ENCODE measurements around the gene PROK2. TPM values are rescaled to one million over a fixed set of nuclear protein-coding genes. Genes with fewer than 3 reads are reported as not detected.

PROK2 gene
- total RNA-seq, 1 donor from 2014 or later = 2.1 TPM

- Histone ChIP-seq H2AFZ (replicated peaks) (peak within 1 kb of the TSS; percentile 96), H3K79me2 (ENCODE audit: low read depth) (peaks cover 6% of the 10 kb centered on the region), H3K9ac (no peak within 1 kb of the TSS), H3K4me1 (peaks cover 17% of the 10 kb centered on the region), H3K27me3 (peaks cover 54% of the 10 kb centered on the region), H3F3A (ENCODE audit: low read depth) (peaks cover 7% of the 10 kb centered on the region), H3K4me2 (peak within 1 kb of the TSS; percentile 98), H3K4me3 (peak within 1 kb of the TSS; percentile 78), H3K27ac (no peak within 1 kb of the TSS), H4K20me1 (ENCODE audit: low read depth) (no peaks in the 10 kb centered on the region), H3K9me3 (ENCODE audit: low read depth) (no peaks in the 10 kb centered on the region), H3K36me3 (no peaks in the 10 kb centered on the region)
- Mint-ChIP-seq H3K27me3 (ENCODE audit: insufficient read depth, low read depth) (peaks cover 29% of the 10 kb centered on the region), H3K27ac (peak within 1 kb of the TSS; percentile 1), H3K9me3 (peaks cover 4% of the 10 kb centered on the region), H3K4me1 (peaks cover 18% of the 10 kb centered on the region), H3K36me3 (no peaks in the 10 kb centered on the region), H3K4me3 (peak within 1 kb of the TSS; percentile 88)
- TF ChIP-seq EZH2phosphoT487 (IDR thresholded peaks at IDR 0.05) = no peak
- TF ChIP-seq, protein P1, sequence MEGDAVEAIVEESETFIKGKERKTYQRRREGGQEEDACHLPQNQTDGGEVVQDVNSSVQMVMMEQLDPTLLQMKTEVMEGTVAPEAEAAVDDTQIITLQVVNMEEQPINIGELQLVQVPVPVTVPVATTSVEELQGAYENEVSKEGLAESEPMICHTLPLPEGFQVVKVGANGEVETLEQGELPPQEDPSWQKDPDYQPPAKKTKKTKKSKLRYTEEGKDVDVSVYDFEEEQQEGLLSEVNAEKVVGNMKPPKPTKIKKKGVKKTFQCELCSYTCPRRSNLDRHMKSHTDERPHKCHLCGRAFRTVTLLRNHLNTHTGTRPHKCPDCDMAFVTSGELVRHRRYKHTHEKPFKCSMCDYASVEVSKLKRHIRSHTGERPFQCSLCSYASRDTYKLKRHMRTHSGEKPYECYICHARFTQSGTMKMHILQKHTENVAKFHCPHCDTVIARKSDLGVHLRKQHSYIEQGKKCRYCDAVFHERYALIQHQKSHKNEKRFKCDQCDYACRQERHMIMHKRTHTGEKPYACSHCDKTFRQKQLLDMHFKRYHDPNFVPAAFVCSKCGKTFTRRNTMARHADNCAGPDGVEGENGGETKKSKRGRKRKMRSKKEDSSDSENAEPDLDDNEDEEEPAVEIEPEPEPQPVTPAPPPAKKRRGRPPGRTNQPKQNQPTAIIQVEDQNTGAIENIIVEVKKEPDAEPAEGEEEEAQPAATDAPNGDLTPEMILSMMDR (IDR thresholded peaks at IDR 0.05) = no peak
- TF ChIP-seq EZH2 (IDR thresholded peaks at IDR 0.05) = no peak
- DNase-seq (ENCODE audit: low spot score) = peak; percentile 78
These were observed 31.0 kb downstream of the PROK2 start, which contains the start of gene GPR27 for GRCh38 chr3:71753701-71754609. Gene GPR27 (plus strand): TSS chr3:71753855. CDS start chr3:71754050, 195 bp downstream.

- H4K20me1 ChIP-seq (ENCODE audit: low read depth) = no peaks in the 10 kb centered on the region
- peaks cover 6% of the 10 kb centered on the region for H3K79me2 ChIP-seq (ENCODE audit: low read depth)
- Mint-ChIP-seq H3K27me3 (ENCODE audit: insufficient read depth, low read depth) (peaks cover 29% of the 10 kb centered on the region), H3K36me3 (no peaks in the 10 kb centered on the region), H3K4me1 (peaks cover 18% of the 10 kb centered on the region), H3K9me3 (peaks cover 4% of the 10 kb centered on the region), H3K27ac (peak overlapping the region; percentile 1), H3K4me3 (peak overlapping the region; percentile 88)
- H3K9me3 ChIP-seq (ENCODE audit: low read depth) = no peaks in the 10 kb centered on the region
- DNase-seq (ENCODE audit: low spot score) = peak; percentile 29
- peak overlapping the region; percentile 98 for H3K4me2 ChIP-seq
- H3F3A ChIP-seq (ENCODE audit: low read depth) = peaks cover 7% of the 10 kb centered on the region
- H3K27ac ChIP-seq = no peak overlapping the region
- H3K27me3 ChIP-seq = peaks cover 54% of the 10 kb centered on the region
- no peak overlapping the region for H3K9ac ChIP-seq
- H3K36me3 ChIP-seq = no peaks in the 10 kb centered on the region
- peak overlapping the region; percentile 96 for H2AFZ ChIP-seq (replicated peaks)
- H3K4me1 ChIP-seq = peaks cover 17% of the 10 kb centered on the region
- TF ChIP-seq EZH2 (IDR thresholded peaks at IDR 0.05) = peak; percentile 52
- TF ChIP-seq EZH2phosphoT487 (IDR thresholded peaks at IDR 0.05) = peak; percentile 37
- TF ChIP-seq, protein P1 (IDR thresholded peaks at IDR 0.05) = no peak
- H3K4me3 ChIP-seq = peak overlapping the region; percentile 78
These were observed 31.9 kb downstream of the PROK2 start for GRCh38 chr3:71752831-71753700.

DNA sequence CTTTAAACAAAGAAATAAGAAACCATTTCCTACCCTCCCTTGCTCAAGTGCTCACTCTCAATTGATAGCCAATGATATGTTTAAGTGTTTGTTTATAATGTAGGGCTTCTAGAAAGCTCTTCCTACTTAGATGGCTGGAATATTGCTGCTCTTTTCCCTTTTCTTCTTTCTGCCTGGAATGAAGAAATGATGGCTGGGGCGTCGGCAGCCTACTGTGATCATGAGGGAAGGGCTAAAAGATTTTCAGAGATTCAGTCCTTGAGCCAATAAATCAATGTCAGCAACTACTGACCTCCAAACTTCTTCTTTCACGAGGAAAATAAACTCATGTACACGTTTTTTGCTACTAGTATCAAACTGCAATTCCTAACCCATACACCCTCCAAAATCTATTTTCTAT lies 33.3 kb downstream of the PROK2 start:
- no peak for TF ChIP-seq EZH2 (IDR thresholded peaks at IDR 0.05)
- TF ChIP-seq EZH2phosphoT487 (IDR thresholded peaks at IDR 0.05) = no peak
- TF ChIP-seq, protein P1 (IDR thresholded peaks at IDR 0.05) = no peak
- peaks cover 6% of the 10 kb centered on the region for H3K9me3 Mint-ChIP-seq
- Histone ChIP-seq H3K4me3 (no peak overlapping the region), H3K79me2 (ENCODE audit: low read depth) (peaks cover 6% of the 10 kb centered on the region), H3K36me3 (no peaks in the 10 kb centered on the region), H2AFZ (replicated peaks) (no peak overlapping the region), H3K27me3 (peaks cover 51% of the 10 kb centered on the region), H3K9me3 (ENCODE audit: low read depth) (no peaks in the 10 kb centered on the region), H3K27ac (no peak overlapping the region), H4K20me1 (ENCODE audit: low read depth) (no peaks in the 10 kb centered on the region), H3K4me2 (no peak overlapping the region), H3K9ac (no peak overlapping the region), H3F3A (ENCODE audit: low read depth) (peaks cover 7% of the 10 kb centered on the region), H3K4me1 (peaks cover 17% of the 10 kb centered on the region)
- no peak for DNase-seq (ENCODE audit: low spot score)
- H3K27me3 Mint-ChIP-seq (ENCODE audit: insufficient read depth, low read depth) = peaks cover 29% of the 10 kb centered on the region
- peaks cover 18% of the 10 kb centered on the region for H3K4me1 Mint-ChIP-seq
- no peak overlapping the region for H3K27ac Mint-ChIP-seq
- peak overlapping the region; percentile 3 for H3K4me3 Mint-ChIP-seq
- no peaks in the 10 kb centered on the region for H3K36me3 Mint-ChIP-seq
